Measurements from ENCODE around the gene ZNF385B. TPM values are rescaled to one million over a fixed set of nuclear protein-coding genes. Genes with fewer than 3 reads are reported as not detected.

ZNF385B gene
- total and polyA plus RNA-seq, 10 of the 15 experiments (the other 5 are each of a cell fraction or from before 2014, with no cell fraction given): not detected

GRCh38 chr2:179744401-179744800 is 117.0 kb downstream of the ZNF385B start:
- no peak for FAIRE-seq
- no peaks in the 10 kb centered on the region for H3K79me2 ChIP-seq (ENCODE audit: control insufficient read depth, insufficient read depth, low read length)
- no peaks in the 10 kb centered on the region for H3K9me3 ChIP-seq (replicated peaks; ENCODE audit: control insufficient read depth, insufficient read depth, low read length)
- no peak overlapping the region for H3K9ac ChIP-seq (ENCODE audit: control insufficient read depth, insufficient read depth, low read length)
- H3K36me3 ChIP-seq (ENCODE audit: control insufficient read depth in 2 of 2, insufficient read depth in 2 of 2, low read length in 1 of 2): no peaks in the 10 kb centered on the region
- DNase-seq (ENCODE audit: low read depth, low spot score): no peak
- TF ChIP-seq NFIC (IDR thresholded peaks at IDR 0.05; ENCODE audit: low read depth, low read length) (no peak), SUZ12 (IDR thresholded peaks at IDR 0.05; ENCODE audit: unreplicated experiment) (no peak), IKZF1 (conservative IDR thresholded peaks at IDR 0.05) (no peak), NFXL1 (IDR thresholded peaks at IDR 0.05; ENCODE audit: borderline replicate concordance) (no peak), TCF7 (IDR thresholded peaks at IDR 0.05; ENCODE audit: borderline replicate concordance) (no peak), NR2F1 (conservative IDR thresholded peaks at IDR 0.05) (no peak), MEF2A (IDR thresholded peaks at IDR 0.05; ENCODE audit: insufficient read depth, low read depth, low read length) (no peak), CBFB (IDR thresholded peaks at IDR 0.05; ENCODE audit: low read depth) (no peak), CEBPZ (IDR thresholded peaks at IDR 0.05; ENCODE audit: low read depth, low read length) (no peak), RFX5 (IDR thresholded peaks at IDR 0.05; ENCODE audit: low read depth, low read length) (no peak), FOXM1 (IDR thresholded peaks at IDR 0.05; ENCODE audit: low read depth, low read length) (no peak), ZNF384 (IDR thresholded peaks at IDR 0.05; ENCODE audit: borderline replicate concordance, low read depth, low read length) (no peak), SREBF1 (IDR thresholded peaks at IDR 0.05; ENCODE audit: low read length) (no peak)
- 16% methylated on average over 5 of the region's 5 CpGs for WGBS (ENCODE audit: insufficient coverage, insufficient replicate concordance, low lambda C conversion rate, missing lambda C conversion rate)
- BruUV-seq (replicated peaks): no TSS peak
- intact Hi-C loops (cut with micrococcal nuclease; ENCODE audit: unreplicated experiment): no loop called here
- no peaks in the 10 kb centered on the region for H4K20me1 ChIP-seq (ENCODE audit: control insufficient read depth, insufficient read depth)
- CTCF ChIA-PET: no interaction called here
- no peak for ATAC-seq
- no peak overlapping the region for H3K4me3 ChIP-seq
- H3K27me3 ChIP-seq (replicated peaks in 1 of 2; ENCODE audit: control insufficient read depth in 2 of 2, insufficient read depth in 2 of 2, low read length in 1 of 2): no peaks in the 10 kb centered on the region; a peak in 1 of 4 replicates
- RAD21 ChIA-PET (ENCODE audit: unreplicated experiment): no interaction called here
- no peak overlapping the region for H2AFZ ChIP-seq (ENCODE audit: control insufficient read depth, low read depth, low read length)
- in situ Hi-C loops (cut with MboI): no loop called here
- POLR2A ChIA-PET: no interaction called here
- no peak overlapping the region for H3K27ac ChIP-seq (ENCODE audit: control insufficient read depth, insufficient read depth)
- H3K4me1 ChIP-seq (ENCODE audit: control insufficient read depth, insufficient read depth, low read length): no peaks in the 10 kb centered on the region
- no peak overlapping the region for H3K4me2 ChIP-seq (ENCODE audit: control insufficient read depth, insufficient read depth)
- SMC1A ChIA-PET (ENCODE audit: uncharacterized antibody, unreplicated experiment): interaction anchor here (0.6 to 0.9 kb wide), 5 partner anchors 33 to 1685 kb away, joined by 3 to 4 read pairs (median 3); no protein-coding TSS in a partner anchor
